ENCODE measurements around the gene SH3TC2.

- TF ChIP-seq POLR2AphosphoS5 (IDR thresholded peaks at IDR 0.05; ENCODE audit: borderline replicate concordance, low read depth, low read length) = no peak
- TF ChIP-seq EZH2 (IDR thresholded peaks at IDR 0.05) = no peak
Observed at GRCh38 chr5:149071216-149071615, 8.4 kb upstream of the SH3TC2 start.
